ENCODE data around the gene AMHR2.

DNA sequence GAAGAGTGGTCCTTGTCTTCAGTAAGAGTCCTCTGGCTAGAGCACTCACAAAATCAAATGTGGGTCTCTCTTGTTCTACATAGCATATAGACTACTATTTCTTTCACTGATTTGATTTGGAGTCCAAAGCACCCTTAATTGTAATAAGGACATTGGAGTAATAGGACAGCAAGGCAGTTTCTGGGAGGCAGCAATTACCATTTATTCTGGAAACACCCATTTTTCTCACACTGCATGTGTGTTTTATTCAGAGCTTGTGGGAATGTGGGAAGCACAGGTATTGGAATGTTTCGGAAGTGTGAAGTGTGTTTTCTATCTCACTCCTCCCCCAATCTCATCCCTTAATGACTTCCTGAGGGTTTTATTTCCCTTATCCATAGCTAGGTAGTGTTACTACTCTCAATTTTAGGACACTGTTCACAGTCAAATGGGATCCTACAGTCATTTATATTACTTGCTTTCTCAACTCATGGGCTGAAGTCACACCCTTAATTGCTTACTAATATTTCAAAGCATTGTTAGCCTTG, 48.5 kb downstream of the AMHR2 start:
- TF ChIP-seq, protein P1, sequence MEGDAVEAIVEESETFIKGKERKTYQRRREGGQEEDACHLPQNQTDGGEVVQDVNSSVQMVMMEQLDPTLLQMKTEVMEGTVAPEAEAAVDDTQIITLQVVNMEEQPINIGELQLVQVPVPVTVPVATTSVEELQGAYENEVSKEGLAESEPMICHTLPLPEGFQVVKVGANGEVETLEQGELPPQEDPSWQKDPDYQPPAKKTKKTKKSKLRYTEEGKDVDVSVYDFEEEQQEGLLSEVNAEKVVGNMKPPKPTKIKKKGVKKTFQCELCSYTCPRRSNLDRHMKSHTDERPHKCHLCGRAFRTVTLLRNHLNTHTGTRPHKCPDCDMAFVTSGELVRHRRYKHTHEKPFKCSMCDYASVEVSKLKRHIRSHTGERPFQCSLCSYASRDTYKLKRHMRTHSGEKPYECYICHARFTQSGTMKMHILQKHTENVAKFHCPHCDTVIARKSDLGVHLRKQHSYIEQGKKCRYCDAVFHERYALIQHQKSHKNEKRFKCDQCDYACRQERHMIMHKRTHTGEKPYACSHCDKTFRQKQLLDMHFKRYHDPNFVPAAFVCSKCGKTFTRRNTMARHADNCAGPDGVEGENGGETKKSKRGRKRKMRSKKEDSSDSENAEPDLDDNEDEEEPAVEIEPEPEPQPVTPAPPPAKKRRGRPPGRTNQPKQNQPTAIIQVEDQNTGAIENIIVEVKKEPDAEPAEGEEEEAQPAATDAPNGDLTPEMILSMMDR (IDR thresholded peaks at IDR 0.05), result no peak
- TF ChIP-seq EZH2phosphoT487 (IDR thresholded peaks at IDR 0.05) (no peak), EZH2 (IDR thresholded peaks at IDR 0.05) (no peak)

Data from neural progenitor cell (in vitro differentiated cells).